Retinal pigment epithelial cell (primary cell): Measurements from ENCODE around the gene HSF2BP.
"Not testable (repeated sequence)": the region's sequence is repeated elsewhere in the genome, so short reads cannot be mapped to it uniquely, and the experiment has no call there.

Source experiments
- DNase-seq: peaks from one replicate; pipeline ENCODE4 v3.0.0-alpha.2; 2010; ENCODE audit warnings: low read depth
- H3K4me3 ChIP-seq: 2 replicates; pipeline ENCODE4 v1.5.1; 2011; ENCODE audit warnings: mild to moderate bottlenecking, low read length, control low read depth, moderate library complexity
- TF ChIP-seq, protein P1 (sequence below): conservative IDR thresholded peaks from 2 replicates; pipeline ENCODE4 v1.5.1; 2011; ENCODE audit warnings: low read depth, low read length, control low read depth, inconsistent platforms

HSF2BP gene

DNA sequence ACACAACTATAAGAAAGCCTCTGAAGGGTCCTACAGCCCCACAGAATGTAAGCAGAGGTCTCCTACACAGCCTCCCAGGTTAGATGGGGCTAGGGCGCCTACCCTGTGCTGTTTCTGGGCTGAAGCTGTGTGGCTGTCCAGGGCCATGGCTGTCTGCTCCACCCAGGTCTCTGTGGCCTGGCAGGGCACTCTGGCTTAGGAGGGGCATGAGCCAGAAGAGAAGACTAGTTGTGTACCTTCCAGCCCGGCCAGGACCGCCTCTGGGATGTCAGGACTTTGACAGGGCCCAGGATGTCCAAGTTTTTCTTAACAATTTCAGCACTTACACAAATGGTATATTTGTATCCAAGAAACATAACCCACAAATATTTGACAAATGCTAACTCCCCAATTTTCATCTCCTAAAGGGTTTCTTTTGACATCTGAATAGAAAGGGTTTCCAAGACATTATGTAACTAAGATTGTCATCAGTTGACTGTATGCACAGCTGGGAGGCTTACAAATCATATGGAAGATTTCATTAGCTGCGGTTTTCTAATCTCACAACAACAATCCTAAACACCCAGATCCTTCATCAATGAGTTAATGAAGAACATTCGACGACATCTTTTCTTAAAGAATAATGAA lies 80.5 kb downstream of the HSF2BP start:
- no peak for DNase-seq
- TF ChIP-seq, protein P1, sequence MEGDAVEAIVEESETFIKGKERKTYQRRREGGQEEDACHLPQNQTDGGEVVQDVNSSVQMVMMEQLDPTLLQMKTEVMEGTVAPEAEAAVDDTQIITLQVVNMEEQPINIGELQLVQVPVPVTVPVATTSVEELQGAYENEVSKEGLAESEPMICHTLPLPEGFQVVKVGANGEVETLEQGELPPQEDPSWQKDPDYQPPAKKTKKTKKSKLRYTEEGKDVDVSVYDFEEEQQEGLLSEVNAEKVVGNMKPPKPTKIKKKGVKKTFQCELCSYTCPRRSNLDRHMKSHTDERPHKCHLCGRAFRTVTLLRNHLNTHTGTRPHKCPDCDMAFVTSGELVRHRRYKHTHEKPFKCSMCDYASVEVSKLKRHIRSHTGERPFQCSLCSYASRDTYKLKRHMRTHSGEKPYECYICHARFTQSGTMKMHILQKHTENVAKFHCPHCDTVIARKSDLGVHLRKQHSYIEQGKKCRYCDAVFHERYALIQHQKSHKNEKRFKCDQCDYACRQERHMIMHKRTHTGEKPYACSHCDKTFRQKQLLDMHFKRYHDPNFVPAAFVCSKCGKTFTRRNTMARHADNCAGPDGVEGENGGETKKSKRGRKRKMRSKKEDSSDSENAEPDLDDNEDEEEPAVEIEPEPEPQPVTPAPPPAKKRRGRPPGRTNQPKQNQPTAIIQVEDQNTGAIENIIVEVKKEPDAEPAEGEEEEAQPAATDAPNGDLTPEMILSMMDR, result no peak
- no peak overlapping the region for H3K4me3 ChIP-seq

DNA sequence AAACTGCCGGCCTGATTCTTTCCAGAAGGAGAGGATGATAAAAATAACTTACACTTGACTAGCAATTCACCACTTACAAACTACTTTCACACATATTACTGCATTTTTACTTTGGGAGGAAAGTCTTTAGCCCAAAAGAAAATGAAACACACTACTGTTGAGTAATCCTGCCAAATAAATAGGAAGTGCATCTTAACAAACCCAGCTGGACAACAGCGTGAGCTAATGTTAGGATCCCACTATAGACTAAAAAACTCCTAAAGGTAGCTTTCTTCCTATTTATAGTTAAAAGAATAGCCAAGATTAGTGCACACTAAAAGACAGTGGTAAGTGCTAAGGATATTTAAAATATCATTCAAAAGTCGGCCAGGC lies 83.8 kb downstream of the HSF2BP start:
- TF ChIP-seq, protein P1, result no peak
- no peak for DNase-seq
- H3K4me3 ChIP-seq, result no peak overlapping the region

DNA sequence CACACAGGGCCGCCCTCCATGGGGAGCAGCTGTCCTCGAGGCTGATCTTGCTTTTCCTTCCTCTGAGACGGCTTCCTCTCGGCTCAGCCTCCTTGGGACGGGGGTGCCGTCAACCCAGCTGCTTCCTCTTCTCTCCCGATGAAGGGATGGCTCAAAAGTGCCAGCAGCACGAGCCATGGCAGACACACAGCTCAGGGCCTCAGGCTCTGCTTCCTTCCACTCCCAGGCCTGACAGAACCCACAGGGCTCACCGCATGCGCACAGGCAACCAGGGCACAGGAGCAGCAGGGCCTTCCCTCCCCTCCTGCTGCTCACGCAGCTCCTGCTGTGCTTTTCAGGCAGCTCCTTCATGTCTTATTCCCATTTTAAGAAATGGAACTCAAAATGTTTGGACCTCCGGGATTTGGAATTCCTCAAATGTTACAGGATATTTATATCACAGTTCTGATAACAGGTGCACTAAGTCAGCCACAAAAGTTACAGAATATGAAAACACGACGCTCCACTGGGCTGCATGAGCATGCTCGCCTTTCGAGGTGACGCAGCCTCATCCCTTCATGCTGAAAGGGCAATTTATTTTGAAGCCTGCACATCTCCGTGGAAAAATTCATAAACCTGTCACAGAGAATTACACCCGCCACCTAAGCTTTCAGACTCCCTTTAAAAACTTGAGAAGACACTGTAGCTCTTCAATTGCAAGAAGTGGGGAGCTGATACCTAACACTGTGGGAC lies 84.4 kb downstream of the HSF2BP start:
- no peak overlapping the region for H3K4me3 ChIP-seq
- no peak for DNase-seq
- TF ChIP-seq, protein P1, result no peak

DNA sequence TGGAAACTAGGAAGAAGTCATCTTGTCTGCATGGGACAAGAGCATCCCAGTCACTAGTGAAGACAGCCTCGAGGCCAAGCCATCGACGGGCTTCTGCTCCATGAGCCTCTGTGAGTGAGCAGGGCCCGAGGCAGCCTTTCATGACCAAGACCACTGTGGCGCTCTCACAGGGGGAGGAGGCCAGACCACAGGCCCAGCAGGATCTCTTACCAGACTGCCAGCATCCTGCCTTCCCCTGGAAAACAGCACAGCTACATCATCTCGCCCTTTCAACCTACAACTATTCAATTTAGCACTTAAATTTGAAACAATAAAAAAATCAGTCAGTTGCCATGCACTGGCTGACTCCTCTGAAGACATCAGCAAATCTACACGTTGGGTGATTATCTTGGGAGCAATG lies 85.4 kb downstream of the HSF2BP start:
- no peak for DNase-seq
- no peak overlapping the region for H3K4me3 ChIP-seq
- TF ChIP-seq, protein P1, result no peak

DNA sequence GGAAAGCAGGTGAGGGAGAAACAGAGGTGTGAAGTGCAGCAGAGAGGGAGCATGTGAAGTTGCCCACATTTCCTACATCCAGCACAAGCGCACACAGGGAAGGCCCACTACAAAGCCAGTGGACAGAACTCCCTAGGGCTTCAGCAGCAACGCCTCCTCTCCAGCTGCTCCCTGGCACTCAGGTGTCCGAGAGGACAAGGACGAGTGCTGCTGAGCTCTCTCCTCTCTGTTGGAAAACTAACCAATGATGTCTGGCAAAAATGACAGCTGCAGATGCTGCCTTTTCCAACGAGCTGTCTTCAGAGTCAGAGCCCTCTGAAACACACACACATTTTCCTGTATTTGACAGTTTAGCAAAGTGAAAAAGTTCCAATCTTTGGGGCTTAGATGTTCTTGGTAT lies 86.8 kb downstream of the HSF2BP start:
- TF ChIP-seq, protein P1, result no peak
- no peak overlapping the region for H3K4me3 ChIP-seq
- DNase-seq, result no peak

DNA sequence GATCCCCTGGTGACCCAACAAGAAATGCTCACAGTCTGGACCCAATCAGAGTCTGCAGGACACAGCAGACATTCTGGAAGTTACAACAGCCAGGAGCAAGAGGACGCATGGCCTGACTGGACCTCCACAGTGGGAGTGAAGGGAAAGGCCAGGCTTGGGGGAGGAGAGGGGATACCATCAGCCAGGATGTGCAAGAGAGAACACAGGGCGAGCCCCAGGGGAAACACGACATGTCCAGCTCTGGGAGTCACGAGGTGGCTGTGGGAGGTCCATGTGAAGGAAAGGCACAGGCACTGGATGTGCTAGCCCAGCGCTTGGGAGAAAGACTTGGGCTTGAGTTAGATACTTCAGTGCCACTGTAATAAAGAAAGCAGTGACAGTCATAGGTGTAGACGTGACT lies 87.3 kb downstream of the HSF2BP start:
- DNase-seq, result no peak
- TF ChIP-seq, protein P1, result no peak
- no peak overlapping the region for H3K4me3 ChIP-seq

DNA sequence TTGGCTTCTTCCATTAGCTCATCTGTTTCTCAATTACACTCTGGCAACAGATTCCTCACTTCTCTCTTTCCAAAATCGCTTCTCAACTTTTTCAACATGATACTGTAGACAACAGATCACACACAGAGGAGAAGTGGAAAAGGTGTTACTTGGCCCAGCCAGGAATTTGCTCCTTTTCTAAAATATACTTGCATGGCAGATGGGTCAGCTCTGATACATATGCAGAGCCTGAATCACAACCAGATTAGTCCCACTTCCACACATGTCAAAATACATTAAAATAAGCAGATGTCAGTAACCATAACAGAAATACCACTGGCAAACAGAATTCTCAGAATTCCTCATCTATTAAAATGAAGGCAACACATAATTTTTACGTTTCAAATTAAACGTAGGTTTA lies 89.1 kb downstream of the HSF2BP start:
- not testable (repeated sequence) for H3K4me3 ChIP-seq, DNase-seq

DNA sequence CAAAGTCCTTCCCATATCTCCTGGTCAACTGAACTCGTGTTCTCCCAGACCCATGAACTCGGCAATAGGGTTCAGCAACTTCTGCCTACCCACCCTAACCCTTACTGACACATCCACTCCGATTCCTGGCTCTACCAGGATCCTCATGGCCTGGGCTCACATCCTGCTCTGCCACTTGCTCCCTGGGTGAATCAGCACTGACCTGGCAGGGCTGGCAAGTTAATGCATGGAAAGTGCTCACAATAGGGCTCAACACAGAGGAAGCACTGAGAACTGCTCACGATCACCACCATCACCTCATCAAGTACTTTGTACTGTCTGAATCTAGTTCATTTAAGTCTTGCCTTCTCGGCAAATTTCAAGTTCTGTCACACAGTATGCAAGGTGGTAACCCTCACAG lies 96.8 kb downstream of the HSF2BP start:
- not testable (repeated sequence) for DNase-seq, H3K4me3 ChIP-seq

DNA sequence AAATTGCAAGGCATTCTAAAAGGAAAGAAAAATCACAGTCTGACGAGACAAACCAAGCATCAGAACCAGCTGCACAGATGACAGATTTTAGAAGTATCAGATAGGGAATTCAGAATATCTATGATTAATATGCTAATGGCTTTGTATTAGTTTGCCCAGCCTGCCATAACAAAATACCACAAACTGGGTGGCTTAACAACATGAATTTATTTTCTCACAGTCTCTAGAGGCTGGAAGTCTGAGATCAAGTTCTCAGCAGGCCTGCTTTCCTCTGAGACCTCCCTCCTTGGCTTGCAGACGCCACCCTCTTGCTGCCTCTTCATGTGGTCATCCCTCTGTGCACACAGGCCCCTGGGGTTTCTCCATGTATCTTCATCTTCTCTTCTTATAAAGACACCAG lies 118.7 kb downstream of the HSF2BP start:
- DNase-seq, H3K4me3 ChIP-seq: not testable (repeated sequence)

DNA sequence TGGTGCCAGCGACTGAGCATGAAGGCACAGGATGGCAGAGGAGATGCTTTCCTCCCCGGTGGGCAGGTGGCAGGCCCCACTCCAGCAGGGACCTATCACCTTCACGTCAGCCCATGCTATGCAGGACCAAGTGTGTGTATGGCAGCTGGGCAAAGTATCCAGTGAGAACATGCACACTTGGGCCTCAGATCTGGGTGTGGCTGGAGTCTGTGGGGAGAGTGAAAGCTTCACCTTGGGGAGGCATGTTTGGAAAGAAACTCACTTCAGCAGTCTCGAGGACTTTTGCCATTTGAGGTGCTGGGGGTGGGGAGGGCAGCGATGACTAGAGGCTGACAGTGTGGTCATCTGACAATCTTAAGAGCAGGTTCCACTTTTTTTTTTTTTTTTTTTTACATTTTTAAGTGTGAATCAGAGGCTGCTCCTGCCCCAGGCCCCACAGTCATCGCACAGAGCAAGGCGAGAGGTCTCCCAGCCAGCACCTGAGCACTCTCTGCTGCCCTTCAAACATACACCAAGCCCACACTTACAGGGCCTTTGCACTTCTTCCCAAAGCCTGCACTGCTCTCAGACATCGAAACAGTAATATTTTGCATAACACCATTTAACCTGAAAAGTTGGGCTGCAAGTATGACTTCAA lies 136.7 kb downstream of the HSF2BP start:
- DNase-seq, H3K4me3 ChIP-seq: not testable (repeated sequence)

DNA sequence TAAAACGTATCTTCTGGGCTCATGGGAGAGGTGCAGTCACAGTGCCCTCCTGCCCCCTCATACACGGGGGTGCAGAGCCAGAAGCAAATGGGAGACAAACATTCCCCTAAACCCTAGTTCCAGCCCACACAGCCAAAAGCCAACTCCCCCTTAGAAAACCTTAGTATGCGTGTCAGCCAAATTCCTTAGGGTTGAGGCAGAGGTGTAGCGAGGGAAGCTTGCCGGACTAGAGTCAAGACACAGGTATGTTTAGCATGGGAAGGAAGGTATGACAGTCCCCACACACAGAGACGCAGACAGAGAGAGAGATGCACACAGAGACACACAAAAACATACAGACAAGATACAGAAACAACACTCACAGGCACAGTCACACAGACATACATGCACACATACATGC lies 141.6 kb downstream of the HSF2BP start:
- DNase-seq, H3K4me3 ChIP-seq: not testable (repeated sequence)
